ENCODE results near the gene MOCS3. TPM values are rescaled to one million over a fixed set of nuclear protein-coding genes. Genes with fewer than 3 reads are reported as not detected.

MOCS3 gene
- total and polyA plus RNA-seq, 10 of the 15 experiments (the other 5 are each of a cell fraction or from before 2014, with no cell fraction given), result 0.87 to 5.9 (median 3.6) TPM

GRCh38 chr20:50909413-50909812 lies 49.2 kb upstream of the MOCS3 start:
- in situ Hi-C loops (cut with MboI) (no loop called here), intact Hi-C loops (cut with micrococcal nuclease; ENCODE audit: unreplicated experiment) (no loop called here)
- ATAC-seq, result no peak
- ChIA-PET POLR2A (interaction anchor here (0.6 to 1.5 kb wide), 5 partner anchors 9 to 28 kb away, joined by 3 to 12 read pairs (median 4); no protein-coding TSS in a partner anchor), CTCF (interaction anchor here (1.2 to 3.9 kb wide), 4 partner anchors 11 to 115 kb away, joined by 4 to 44 read pairs (median 14); partner anchors contain the start of genes ADNP and BCAS4), RAD21 (ENCODE audit: unreplicated experiment) (interaction anchor here (0.6 to 1.7 kb wide), 3 partner anchors 20 to 115 kb away, joined by 3 to 5 read pairs (median 3); partner anchors contain the start of gene BCAS4), SMC1A (ENCODE audit: uncharacterized antibody, unreplicated experiment) (interaction anchor here (0.9 to 4.3 kb wide), 10 partner anchors 7 to 115 kb away, joined by 3 to 17 read pairs (median 5); partner anchors contain the start of gene BCAS4)
- Histone ChIP-seq H3K4me2 (ENCODE audit: control insufficient read depth, insufficient read depth) (peak overlapping the region; percentile 34; the same call in 1 of the 2 replicates), H3K4me3 (no peak overlapping the region), H4K20me1 (ENCODE audit: control insufficient read depth, insufficient read depth) (peaks cover 17% of the 10 kb centered on the region), H3K27me3 (replicated peaks in 1 of 2; ENCODE audit: control insufficient read depth in 2 of 2, insufficient read depth in 2 of 2, low read length in 1 of 2) (no peaks in the 10 kb centered on the region), H3K9me3 (replicated peaks; ENCODE audit: control insufficient read depth, insufficient read depth, low read length) (no peaks in the 10 kb centered on the region), H2AFZ (ENCODE audit: control insufficient read depth, low read depth, low read length) (no peak overlapping the region), H3K9ac (ENCODE audit: control insufficient read depth, insufficient read depth, low read length) (no peak overlapping the region), H3K36me3 (ENCODE audit: control insufficient read depth in 2 of 2, insufficient read depth in 2 of 2, low read length in 1 of 2) (peaks cover 3 to 32% of the 10 kb centered on the region in 2 experiments), H3K27ac (ENCODE audit: control insufficient read depth, insufficient read depth) (no peak overlapping the region), H3K4me1 (ENCODE audit: control insufficient read depth, insufficient read depth, low read length) (peaks cover 40% of the 10 kb centered on the region), H3K79me2 (ENCODE audit: control insufficient read depth, insufficient read depth, low read length) (peaks cover 95% of the 10 kb centered on the region)
- TF ChIP-seq HDGF (IDR thresholded peaks at IDR 0.05), result no peak
- no peak for TF ChIP-seq RAD21 (IDR thresholded peaks at IDR 0.05; ENCODE audit: insufficient read depth, low read depth, low read length)
- no peak for TF ChIP-seq PAX5 (IDR thresholded peaks at IDR 0.05; ENCODE audit: borderline replicate concordance, low read depth, low read length)
- TF ChIP-seq MTA3 (IDR thresholded peaks at IDR 0.05; ENCODE audit: borderline replicate concordance, low read length), result no peak
- TF ChIP-seq CBX5 (IDR thresholded peaks at IDR 0.05; ENCODE audit: low read depth), result no peak
- no peak for TF ChIP-seq MEF2A (IDR thresholded peaks at IDR 0.05; ENCODE audit: insufficient read depth, low read depth, low read length)
- TF ChIP-seq YY1 (IDR thresholded peaks at IDR 0.05; ENCODE audit: low read depth, low read length), result no peak
- WGBS (ENCODE audit: insufficient coverage, insufficient replicate concordance, low lambda C conversion rate, missing lambda C conversion rate), result 0% methylated on average over 3 of the region's 3 CpGs
- BruUV-seq (replicated peaks), result no TSS peak
- no peak for FAIRE-seq
- DNase-seq (ENCODE audit: low read depth, low spot score), result no peak
